ENCODE measurements around the gene COX10.
"Not testable (repeated sequence)": the region's sequence is repeated elsewhere in the genome, so short reads cannot be mapped to it uniquely, and the experiment has no call there.

The COX10 gene

GRCh38 chr17:14165616-14166015, 96.3 kb downstream of the COX10 start:
- no peak overlapping the region for H3K27ac ChIP-seq

GRCh38 chr17:14167831-14168230, 98.5 kb downstream of the COX10 start:
- not testable (repeated sequence) for H3K27ac ChIP-seq; DNase-seq (ENCODE audit: low read depth, low spot score)

More at GRCh38 chr17:14165616-14166015, 96.3 kb downstream of the COX10 start:
- DNase-seq (ENCODE audit: low read depth, low spot score), result no peak

DNA sequence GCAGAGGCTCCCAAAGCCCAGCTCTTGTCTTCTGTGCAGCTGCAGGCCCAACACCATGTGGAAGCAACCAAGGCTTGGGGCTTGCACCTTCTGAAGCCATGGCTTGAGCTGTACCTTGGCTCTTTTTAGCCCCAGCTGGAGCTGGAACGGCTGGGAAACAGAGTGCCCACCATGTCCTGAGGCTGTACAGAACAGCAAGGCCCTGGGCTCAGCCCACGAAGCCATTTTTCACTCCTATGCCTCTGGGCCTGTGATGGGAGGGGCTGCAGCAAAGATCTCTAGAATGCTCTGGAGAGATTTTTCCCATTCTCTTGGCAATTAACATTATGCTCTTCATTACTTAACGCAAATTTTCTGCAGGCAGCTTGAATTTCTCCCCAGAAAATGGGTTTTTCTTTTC, 99.3 kb downstream of the COX10 start:
- no peak for DNase-seq (ENCODE audit: low read depth, low spot score)

GRCh38 chr17:14169287-14169686, 100.0 kb downstream of the COX10 start:
- DNase-seq (ENCODE audit: low read depth, low spot score), result no peak
- H3K27ac ChIP-seq, result no peak overlapping the region

More for the DNA sequence above, 99.3 kb downstream of the COX10 start:
- no peak overlapping the region for H3K27ac ChIP-seq

GRCh38 chr17:14169901-14170300, 100.6 kb downstream of the COX10 start:
- no peak overlapping the region for H3K27ac ChIP-seq
- no peak for DNase-seq (ENCODE audit: low read depth, low spot score)

DNA sequence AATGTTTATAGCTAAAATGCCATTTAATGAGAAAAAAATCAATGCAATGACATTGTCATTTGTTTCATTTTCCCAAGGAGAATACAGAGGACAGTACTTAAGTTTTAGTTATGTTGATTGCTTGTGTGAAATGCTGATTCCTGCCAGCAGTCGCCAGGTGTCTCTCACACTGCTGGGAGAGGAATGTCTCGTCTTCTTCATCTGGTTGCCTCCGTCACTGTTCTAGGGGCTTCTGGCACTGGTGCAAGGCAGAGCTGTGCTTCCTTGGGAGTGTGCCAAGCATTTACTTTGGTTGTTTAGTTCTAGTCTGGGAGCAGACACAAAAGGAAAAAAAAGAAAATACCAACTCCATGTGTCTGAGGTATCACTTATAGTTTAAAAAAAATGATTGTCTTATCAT, 107.7 kb downstream of the COX10 start:
- DNase-seq (ENCODE audit: low read depth, low spot score); H3K27ac ChIP-seq: not testable (repeated sequence)

DNA sequence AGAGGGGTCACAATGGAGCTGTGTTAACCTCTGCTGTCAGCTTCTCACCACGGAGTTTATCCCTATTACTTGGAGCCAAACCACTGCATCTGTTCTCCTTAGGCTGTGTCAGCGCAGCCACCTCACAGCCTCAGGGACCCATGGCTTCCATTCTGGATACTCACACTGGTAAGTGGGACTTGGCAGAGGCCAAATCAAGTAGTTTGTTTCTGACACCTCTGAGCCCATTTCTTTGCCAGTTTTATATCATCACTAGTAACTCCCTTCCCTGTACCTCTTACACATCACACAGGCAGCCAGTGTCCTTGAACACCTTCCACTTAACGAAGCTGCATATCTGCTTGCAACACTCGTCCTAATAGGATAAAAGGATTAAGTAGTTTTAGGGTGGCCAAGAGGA, 108.5 kb downstream of the COX10 start:
- DNase-seq (ENCODE audit: low read depth, low spot score); H3K27ac ChIP-seq: not testable (repeated sequence)

DNA sequence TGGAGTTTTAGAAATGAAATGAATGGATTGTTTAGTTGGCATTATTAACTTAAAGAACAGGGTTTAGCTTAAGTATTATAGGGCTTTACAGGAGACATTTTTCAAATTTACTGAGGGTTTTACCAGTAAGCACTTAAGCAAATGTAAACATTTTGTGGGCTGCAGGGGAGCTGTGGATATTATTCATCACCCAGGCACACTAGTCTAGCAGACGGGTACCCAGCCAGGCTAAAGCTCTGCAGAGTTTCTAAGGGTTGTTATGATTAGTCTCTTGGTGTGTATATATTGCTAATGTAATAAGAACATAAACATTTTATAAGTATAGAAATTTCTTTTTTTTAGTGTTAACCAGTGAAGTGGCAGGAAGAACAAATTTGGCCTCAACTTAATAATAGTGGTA, 110.6 kb downstream of the COX10 start:
- H3K27ac ChIP-seq; DNase-seq (ENCODE audit: low read depth, low spot score): not testable (repeated sequence)

DNA sequence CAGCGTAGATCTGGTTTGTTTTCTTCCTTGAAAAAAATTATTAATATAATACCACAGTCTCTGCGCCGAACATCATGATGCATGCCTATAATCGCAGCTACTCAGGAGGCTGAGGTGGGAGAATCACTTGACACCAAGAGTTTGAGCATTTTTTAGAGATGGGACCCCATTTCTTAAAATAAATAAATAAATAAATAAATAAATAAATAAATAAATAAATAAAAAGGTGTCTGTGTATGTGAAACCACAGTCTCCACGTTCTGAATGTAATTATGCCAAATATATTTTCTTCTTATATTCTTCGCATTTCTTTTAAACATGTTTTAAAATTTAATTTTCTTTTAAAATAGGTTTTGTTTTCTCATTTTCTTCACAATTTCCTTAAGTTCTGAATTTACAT, 112.8 kb downstream of the COX10 start:
- H3K27ac ChIP-seq; DNase-seq (ENCODE audit: low read depth, low spot score): not testable (repeated sequence)

- not testable (repeated sequence) for H3K27ac ChIP-seq; DNase-seq (ENCODE audit: low read depth, low spot score)
These were observed 115.2 kb downstream of the COX10 start for GRCh38 chr17:14184536-14184935.

GRCh38 chr17:14186443-14186842, 117.1 kb downstream of the COX10 start:
- not testable (repeated sequence) for H3K27ac ChIP-seq; DNase-seq (ENCODE audit: low read depth, low spot score)

DNA sequence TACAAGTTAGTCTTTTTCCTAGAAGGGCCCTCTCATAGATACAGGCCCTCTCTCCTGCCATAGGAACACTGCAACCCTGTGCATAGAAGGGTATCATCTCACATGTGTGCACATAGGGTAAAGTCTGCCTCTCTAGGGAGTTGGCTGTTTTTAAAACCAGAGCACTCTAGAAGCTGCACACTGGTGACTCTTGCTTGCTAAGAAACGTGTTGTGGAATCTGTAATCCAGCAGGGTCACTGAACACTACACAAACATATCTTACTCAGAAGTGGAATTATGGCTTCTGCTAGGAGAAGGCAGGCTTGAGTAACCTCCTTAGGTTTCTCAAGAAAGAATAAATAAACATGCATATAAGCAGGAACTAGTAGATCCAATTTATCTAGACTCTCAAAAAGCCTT, 121.5 kb downstream of the COX10 start:
- DNase-seq (ENCODE audit: low read depth, low spot score); H3K27ac ChIP-seq: not testable (repeated sequence)

GRCh38 chr17:14191469-14191868, 122.2 kb downstream of the COX10 start:
- not testable (repeated sequence) for H3K27ac ChIP-seq; DNase-seq (ENCODE audit: low read depth, low spot score)

DNA sequence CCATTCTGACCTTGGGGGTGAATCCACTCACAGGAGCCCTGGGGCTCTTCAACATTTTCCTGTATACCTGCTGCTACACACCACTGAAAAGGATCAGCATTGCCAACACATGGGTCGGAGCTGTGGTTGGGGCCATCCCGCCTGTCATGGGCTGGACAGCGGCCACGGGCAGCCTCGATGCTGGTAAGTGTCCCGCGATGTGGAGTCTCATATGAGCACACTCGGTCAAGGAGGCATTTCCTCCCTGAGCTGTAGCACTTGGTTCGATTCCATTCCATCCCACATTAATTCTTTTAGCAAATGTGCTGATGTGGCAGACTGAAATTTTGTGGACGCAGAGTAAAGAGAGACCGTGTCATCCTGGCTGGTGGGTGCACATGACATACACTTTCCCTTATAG, 122.7 kb downstream of the COX10 start:
- DNase-seq (ENCODE audit: low read depth, low spot score); H3K27ac ChIP-seq: not testable (repeated sequence)

DNA sequence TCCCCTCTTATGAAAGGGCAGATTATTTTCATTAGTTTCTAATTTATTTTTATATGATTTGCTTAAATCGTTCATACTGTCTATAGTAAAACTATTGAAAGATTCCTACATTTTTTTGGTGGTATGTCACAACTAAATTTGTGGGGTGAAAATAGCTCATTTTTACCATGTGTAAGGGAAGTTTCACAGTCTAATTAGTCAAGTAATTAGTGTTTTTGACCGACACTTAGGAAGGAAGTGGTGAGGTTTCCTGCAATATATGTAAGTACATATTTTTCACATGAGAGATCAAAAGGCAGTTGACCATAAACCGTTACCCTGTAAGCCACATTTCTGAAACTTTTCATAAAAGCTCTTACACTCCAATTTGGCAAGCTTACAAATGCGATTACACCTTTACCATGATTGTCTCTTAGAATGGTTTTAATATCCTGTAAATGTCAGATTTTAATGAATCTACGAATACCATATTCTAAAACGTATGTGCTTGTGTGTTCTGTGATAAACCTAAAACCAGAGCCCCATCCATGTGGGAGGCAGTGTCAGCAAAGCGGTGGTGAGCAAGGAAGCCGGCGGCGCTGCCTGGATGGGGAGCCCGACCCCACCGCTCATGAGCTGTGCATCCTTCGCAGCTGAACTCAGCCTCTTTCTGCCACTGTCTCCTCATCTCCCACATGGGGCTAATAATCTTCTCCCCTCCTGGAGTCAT, 123.5 kb downstream of the COX10 start:
- H3K27ac ChIP-seq; DNase-seq (ENCODE audit: low read depth, low spot score): not testable (repeated sequence)

DNA sequence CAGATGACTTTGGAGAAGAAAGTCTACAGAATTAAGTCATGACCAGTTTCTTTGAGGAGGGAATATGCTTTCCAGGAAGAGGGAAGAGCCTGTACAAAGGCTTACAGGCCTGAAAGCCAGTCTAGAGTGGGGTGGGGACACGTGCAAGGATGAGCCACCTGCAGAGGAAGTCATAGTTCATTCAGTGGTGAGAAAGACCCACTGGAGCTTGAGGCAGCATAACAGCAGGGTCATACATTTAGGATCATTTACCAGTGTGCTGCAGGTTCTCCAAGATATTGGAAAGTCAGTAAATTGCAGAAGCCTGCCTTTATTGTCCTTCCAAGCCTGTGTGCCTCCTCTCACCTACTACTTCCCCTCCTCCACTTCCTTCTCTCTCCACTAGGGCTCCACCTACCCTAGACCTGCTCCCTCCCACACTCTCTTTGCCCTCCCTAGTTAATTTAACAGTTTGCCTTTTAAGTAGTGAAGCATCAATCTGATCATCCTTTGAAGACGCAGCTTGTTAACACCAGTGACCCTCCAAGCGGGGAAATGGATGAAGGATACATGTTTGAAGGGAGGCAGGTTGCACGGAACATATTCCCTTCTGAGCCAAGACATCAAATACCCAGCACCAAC, 127.2 kb downstream of the COX10 start:
- no peak for DNase-seq (ENCODE audit: low read depth, low spot score)
- no peak overlapping the region for H3K27ac ChIP-seq

DNA sequence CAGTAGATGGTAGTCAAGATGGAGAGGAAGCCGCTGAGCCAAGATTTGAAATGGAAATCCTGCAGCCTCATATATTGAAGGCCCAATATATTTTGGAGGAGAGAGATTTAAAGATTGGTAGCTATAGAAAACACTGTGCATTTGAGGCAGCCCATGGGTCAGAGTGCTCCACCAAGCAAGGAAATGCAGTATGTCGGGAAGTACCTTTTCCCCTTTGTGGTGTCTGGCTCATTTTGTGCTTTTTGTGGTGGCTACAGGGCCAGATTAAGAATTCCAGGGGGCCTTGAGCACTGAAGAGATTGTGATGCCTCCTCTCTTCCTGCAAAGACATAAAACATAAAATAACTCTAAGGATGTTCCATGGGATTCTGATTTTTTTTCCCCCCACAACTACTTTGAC, 127.8 kb downstream of the COX10 start:
- H3K27ac ChIP-seq, result no peak overlapping the region
- DNase-seq (ENCODE audit: low read depth, low spot score), result no peak

DNA sequence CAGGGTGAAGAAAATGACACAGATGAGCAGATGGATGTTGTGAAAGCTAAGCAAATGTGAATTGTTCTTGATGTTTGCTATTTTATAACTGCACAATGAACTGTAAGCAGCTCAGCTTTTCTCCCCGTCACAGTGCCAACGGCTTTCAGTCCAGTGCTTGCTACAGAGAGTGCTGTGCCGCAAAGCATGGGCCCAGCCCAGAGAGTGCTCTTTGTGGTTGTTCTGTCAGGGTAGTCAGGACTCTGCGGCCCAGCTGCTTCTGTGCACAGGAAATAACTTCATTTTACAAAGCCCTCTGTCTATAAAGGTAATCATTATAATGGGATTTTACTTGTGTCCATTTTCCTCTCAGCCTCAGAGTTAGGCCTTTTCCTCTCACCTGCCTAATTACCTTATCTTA, 128.3 kb downstream of the COX10 start:
- DNase-seq (ENCODE audit: low read depth, low spot score), result no peak

DNA sequence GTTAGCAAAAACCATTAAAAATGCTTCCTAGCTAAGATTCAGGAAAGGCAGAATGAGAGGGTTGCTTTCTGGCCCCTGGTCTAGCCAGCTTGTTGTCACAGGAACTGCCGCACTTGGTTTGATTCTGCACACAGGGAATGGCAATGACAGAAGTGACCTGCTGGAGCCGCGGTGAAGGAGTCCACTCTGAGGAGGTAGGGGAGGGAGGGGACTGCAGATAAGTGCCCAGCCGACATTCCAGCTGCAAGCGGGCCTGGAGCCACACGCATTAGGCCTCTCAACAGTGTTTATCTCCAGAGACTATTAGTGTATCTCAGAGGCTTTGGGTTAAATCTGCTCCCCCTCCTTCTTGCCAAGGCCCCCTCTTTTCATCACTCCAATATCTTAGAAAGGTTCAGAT, 128.7 kb downstream of the COX10 start:
- no peak for DNase-seq (ENCODE audit: low read depth, low spot score)
- H3K27ac ChIP-seq, result no peak overlapping the region

More for the DNA sequence above, 128.3 kb downstream of the COX10 start:
- H3K27ac ChIP-seq, result no peak overlapping the region

GRCh38 chr17:14198575-14198974, 129.3 kb downstream of the COX10 start:
- H3K27ac ChIP-seq, result no peak overlapping the region
- no peak for DNase-seq (ENCODE audit: low read depth, low spot score)

DNA sequence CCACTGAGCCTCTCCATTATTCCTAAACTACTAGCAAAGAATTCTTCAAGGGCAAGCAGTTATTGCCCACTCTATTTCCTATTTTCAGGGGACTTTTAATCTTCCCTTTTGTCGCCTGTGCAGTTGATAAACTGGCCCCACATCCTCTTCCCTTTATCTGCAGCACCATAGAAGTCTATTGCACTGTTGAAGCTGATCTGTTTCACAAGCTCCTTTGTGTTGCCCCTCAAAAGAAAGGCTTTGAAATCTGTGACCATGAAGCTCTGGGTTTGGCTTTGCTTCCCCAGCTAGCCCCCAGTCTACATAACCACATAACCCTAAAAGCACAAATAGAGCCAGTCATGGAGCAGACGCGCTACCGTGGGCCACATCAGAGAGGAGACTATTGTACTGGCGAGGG, 130.3 kb downstream of the COX10 start:
- no peak for DNase-seq (ENCODE audit: low read depth, low spot score)
- no peak overlapping the region for H3K27ac ChIP-seq

DNA sequence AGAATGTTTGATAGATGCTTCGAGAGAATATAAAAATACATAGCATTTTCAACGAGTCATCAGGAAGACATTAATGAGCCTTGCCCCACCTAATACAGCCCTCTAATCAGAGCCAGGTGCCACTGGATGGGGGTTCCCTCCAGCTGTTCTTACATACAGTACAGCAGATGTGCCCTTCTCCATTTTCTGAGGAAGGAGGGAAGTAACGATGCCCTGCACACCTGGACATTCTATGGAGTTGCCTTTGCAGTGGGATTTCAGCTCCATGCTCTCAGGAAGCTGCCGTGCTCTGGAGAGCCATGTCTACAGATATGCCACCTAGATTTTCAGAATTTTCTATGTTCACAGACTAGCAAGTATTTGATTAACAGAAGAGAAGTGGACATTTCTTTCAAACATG, 131.1 kb downstream of the COX10 start:
- no peak for DNase-seq (ENCODE audit: low read depth, low spot score)
- H3K27ac ChIP-seq, result no peak overlapping the region
